ENCODE data around the gene CTRL. TPM values are rescaled to one million over a fixed set of nuclear protein-coding genes. Genes with fewer than 3 reads are reported as not detected.

Gene CTRL
- total RNA-seq, 2 donors from 2014 or later = 1.1 to 1.2 TPM

- DNase-seq (ENCODE audit: low spot score) = no peak
- intact Hi-C loops (cut with DNase I) = loop anchor here in 1 of 2 donors (5.0 to 10.0 kb wide), 2 partner anchors 47 to 65 kb away; no protein-coding TSS in a partner anchor
Measured at GRCh38 chr16:67879936-67880335, 51.7 kb downstream of the CTRL start.

Other genes with a start within 250 kb of the CTRL start
- gene GFOD2, start 212.5 kb downstream of the CTRL start, total RNA-seq = 10 to 100 TPM; 14.2 to 14.5 TPM
- 10 to 100 TPM; 11.8 to 13.8 TPM for gene RANBP10, start 125.3 kb downstream of the CTRL start, total RNA-seq
- under 1 TPM; 0.37 to 0.52 TPM for gene TSNAXIP1, start 125.0 kb downstream of the CTRL start, total RNA-seq
- 10 to 100 TPM; 24.9 to 26.1 TPM for gene THAP11, start 89.5 kb downstream of the CTRL start, total RNA-seq
- 10 to 100 TPM; 81.7 to 99.1 TPM for gene NUTF2, start 84.9 kb downstream of the CTRL start, total RNA-seq
- 10 to 100 TPM; 38.7 to 40.3 TPM for gene CENPT, start 84.2 kb downstream of the CTRL start, total RNA-seq
- 10 to 100 TPM; 37.4 to 43.1 TPM for gene EDC4, start 58.8 kb downstream of the CTRL start, total RNA-seq
- gene NRN1L, start 47.0 kb downstream of the CTRL start, total RNA-seq = not detected
- 10 to 100 TPM; 25.7 to 27.0 TPM for gene PSKH1, start 38.6 kb downstream of the CTRL start, total RNA-seq
- 10 to 100 TPM; 30.4 to 31.8 TPM for gene PSMB10, start 5.0 kb upstream of the CTRL start, total RNA-seq
- gene LCAT, start 12.3 kb upstream of the CTRL start, total RNA-seq = 10 to 100 TPM; 19.2 to 29.8 TPM
- 10 to 100 TPM; 82.6 to 90.1 TPM for gene SLC12A4, start 36.8 kb upstream of the CTRL start, total RNA-seq
- gene DPEP3, start 48.6 kb upstream of the CTRL start, total RNA-seq = not detected
- 1 to 10 TPM; 1.1 to 3.0 TPM for gene DPEP2, start 67.6 kb upstream of the CTRL start, total RNA-seq
- not detected for gene DPEP2NB, start 84.0 kb upstream of the CTRL start, total RNA-seq
- gene DDX28, start 91.4 kb upstream of the CTRL start, total RNA-seq = 1 to 10 TPM; 5.4 to 5.8 TPM
- 10 to 100 TPM in 1 of 2 donors, 1 to 10 TPM in 1; 6.6 to 11.6 TPM for gene DUS2, start 91.4 kb upstream of the CTRL start, total RNA-seq
- gene NFATC3, start 153.5 kb upstream of the CTRL start, total RNA-seq = 10 to 100 TPM; 28.0 to 30.8 TPM